Measurements from ENCODE around the gene TAF11L14.

TAF11L14 gene

GRCh38 chr5:17680737-17681136 lies 46.5 kb downstream of the TAF11L14 start:
- no peak for DNase-seq
